Neural progenitor cell (in vitro differentiated cells): ENCODE results near the gene TLR7.

Experiments
- EZH2 ChIP-seq: fragments of 200-600 bp; sonication (generic); IDR thresholded peaks from 2 replicates; pipeline ENCODE4 v1.6.1; 2017; ENCODE audit warnings: antibody characterized with exemption, mild to moderate bottlenecking, moderate library complexity
- EZH2phosphoT487 ChIP-seq: fragments of 200-600 bp; sonication (generic); IDR thresholded peaks from 2 replicates; pipeline ENCODE4 v1.6.1; 2017; ENCODE audit warnings: antibody characterized with exemption
- TF ChIP-seq, protein P1 (sequence below): fragments of 200-600 bp; sonication (generic); IDR thresholded peaks from 2 replicates; pipeline ENCODE4 v1.5.1; 2017; ENCODE audit warnings: antibody characterized with exemption, mild to moderate bottlenecking

DNA sequence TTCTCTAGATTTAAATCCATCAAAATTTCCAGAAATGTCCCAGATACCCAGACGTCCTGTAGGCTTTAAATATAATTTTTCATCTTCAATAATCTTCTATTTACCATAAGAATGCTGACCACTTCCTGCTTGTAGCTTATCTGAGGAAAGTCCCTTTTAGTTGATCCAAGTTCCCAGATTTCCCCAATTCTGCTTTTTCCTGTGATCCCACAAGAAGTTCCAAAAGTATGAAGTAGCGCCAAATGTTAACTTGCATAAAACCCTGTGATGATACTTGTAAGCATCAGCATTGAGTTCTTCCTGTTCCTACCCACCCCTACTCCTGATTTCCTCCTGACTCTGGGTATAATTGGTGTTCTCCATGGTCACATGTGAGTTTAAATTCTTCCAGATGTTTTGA lies 29.0 kb downstream of the TLR7 start:
- TF ChIP-seq, protein P1, sequence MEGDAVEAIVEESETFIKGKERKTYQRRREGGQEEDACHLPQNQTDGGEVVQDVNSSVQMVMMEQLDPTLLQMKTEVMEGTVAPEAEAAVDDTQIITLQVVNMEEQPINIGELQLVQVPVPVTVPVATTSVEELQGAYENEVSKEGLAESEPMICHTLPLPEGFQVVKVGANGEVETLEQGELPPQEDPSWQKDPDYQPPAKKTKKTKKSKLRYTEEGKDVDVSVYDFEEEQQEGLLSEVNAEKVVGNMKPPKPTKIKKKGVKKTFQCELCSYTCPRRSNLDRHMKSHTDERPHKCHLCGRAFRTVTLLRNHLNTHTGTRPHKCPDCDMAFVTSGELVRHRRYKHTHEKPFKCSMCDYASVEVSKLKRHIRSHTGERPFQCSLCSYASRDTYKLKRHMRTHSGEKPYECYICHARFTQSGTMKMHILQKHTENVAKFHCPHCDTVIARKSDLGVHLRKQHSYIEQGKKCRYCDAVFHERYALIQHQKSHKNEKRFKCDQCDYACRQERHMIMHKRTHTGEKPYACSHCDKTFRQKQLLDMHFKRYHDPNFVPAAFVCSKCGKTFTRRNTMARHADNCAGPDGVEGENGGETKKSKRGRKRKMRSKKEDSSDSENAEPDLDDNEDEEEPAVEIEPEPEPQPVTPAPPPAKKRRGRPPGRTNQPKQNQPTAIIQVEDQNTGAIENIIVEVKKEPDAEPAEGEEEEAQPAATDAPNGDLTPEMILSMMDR: no peak
- TF ChIP-seq EZH2 (no peak), EZH2phosphoT487 (no peak)
